Measurements from ENCODE around the gene FBL.

Gene FBL

DNA sequence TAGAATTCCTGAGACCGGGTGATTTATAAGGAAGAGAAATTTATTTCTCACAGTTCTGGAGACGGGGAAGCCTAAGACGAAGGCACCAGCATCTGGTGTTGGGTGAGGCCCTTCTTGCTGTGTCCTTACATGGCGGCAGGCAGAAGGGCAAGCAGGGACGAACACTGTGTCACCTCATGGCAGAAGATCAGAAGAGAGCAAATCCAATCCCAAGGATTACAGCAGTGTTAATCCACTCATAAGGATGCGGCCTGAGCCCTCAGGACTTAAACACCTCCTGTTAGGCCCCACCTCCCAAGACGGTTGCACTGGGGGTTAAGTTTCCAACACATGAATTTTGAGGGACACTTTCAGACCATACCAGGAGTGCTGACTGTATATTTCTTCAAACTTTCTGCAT, 6.7 kb upstream of the FBL start:
- DNase-seq, result no peak
- H3K9me3 ChIP-seq, result no peaks in the 10 kb centered on the region
- H3K27ac ChIP-seq, result no peak overlapping the region
- intact Hi-C loops (cut with DNase I; ENCODE audit: low total_unique reads), result no loop called here
- no peak overlapping the region for H3K4me3 ChIP-seq
- H3K4me1 ChIP-seq, result peaks cover 0 to 6% (median 0%) of the 10 kb centered on the region in 4 donors
- TF ChIP-seq, protein P1, sequence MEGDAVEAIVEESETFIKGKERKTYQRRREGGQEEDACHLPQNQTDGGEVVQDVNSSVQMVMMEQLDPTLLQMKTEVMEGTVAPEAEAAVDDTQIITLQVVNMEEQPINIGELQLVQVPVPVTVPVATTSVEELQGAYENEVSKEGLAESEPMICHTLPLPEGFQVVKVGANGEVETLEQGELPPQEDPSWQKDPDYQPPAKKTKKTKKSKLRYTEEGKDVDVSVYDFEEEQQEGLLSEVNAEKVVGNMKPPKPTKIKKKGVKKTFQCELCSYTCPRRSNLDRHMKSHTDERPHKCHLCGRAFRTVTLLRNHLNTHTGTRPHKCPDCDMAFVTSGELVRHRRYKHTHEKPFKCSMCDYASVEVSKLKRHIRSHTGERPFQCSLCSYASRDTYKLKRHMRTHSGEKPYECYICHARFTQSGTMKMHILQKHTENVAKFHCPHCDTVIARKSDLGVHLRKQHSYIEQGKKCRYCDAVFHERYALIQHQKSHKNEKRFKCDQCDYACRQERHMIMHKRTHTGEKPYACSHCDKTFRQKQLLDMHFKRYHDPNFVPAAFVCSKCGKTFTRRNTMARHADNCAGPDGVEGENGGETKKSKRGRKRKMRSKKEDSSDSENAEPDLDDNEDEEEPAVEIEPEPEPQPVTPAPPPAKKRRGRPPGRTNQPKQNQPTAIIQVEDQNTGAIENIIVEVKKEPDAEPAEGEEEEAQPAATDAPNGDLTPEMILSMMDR (IDR thresholded peaks at IDR 0.05), result no peak
- H3K27me3 ChIP-seq, result no peaks in the 10 kb centered on the region
- no peaks in the 10 kb centered on the region for H3K36me3 ChIP-seq

DNA sequence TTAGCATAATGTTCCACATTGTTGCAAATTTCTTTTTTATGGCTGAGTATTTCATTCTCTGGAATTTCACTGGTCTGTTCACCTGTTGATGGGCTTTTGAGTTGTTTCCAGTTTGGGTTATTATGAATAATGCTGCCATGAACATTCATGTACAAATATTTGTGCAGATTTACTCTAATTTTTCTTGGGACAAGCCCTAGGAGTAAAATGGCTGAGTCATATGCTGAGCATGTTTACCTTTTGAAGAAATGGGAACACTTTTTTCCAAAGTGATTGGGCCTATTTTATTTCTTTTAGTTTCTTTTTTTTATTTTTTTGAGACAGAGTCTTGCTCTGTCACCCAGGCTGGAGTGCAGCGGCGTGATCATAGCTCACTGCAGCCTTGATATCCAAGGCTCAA, 4.7 kb upstream of the FBL start:
- peak overlapping the region in 1 of 2 donors; percentile 34 for H3K27ac ChIP-seq
- TF ChIP-seq, protein P1 (IDR thresholded peaks at IDR 0.05), result no peak
- intact Hi-C loops (cut with DNase I; ENCODE audit: low total_unique reads), result no loop called here
- no peak overlapping the region for H3K4me3 ChIP-seq
- peaks cover 0 to 14% (median 3%) of the 10 kb centered on the region in 4 donors for H3K4me1 ChIP-seq
- no peak for DNase-seq
- H3K36me3 ChIP-seq, result no peaks in the 10 kb centered on the region
- no peaks in the 10 kb centered on the region for H3K27me3 ChIP-seq
- no peaks in the 10 kb centered on the region for H3K9me3 ChIP-seq

DNA sequence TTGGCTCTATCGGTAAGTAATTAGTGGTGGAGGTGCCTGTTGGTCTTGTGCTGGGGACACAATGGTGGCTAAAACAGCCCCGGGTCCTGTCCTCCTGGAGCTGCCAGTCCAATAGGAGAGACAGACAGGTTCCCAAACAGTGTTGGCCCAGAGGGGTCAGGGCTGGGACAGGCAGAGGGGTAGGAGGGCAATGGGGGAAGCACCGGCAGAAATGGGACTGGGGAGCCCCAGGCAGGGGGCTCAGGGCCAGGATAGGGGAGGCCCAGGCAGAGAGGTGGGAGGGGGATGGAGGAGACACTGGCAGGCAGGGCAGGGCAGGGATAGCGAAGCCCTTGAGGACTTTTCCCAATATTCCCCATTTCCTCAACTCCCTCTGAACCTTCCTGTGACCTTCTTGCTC, 2.2 kb upstream of the FBL start:
- intact Hi-C loops (cut with DNase I; ENCODE audit: low total_unique reads), result loop anchor here (5.0 kb wide), 1 partner anchor 124 kb away; the partner anchor contains the start of gene PSMC4
- H3K27me3 ChIP-seq, result no peaks in the 10 kb centered on the region
- no peak overlapping the region for H3K27ac ChIP-seq
- TF ChIP-seq, protein P1 (IDR thresholded peaks at IDR 0.05), result no peak
- no peaks in the 10 kb centered on the region for H3K9me3 ChIP-seq
- no peak for DNase-seq
- H3K4me3 ChIP-seq, result no peak overlapping the region
- H3K36me3 ChIP-seq, result no peaks in the 10 kb centered on the region
- H3K4me1 ChIP-seq, result peaks cover 0 to 38% (median 21%) of the 10 kb centered on the region in 4 donors

DNA sequence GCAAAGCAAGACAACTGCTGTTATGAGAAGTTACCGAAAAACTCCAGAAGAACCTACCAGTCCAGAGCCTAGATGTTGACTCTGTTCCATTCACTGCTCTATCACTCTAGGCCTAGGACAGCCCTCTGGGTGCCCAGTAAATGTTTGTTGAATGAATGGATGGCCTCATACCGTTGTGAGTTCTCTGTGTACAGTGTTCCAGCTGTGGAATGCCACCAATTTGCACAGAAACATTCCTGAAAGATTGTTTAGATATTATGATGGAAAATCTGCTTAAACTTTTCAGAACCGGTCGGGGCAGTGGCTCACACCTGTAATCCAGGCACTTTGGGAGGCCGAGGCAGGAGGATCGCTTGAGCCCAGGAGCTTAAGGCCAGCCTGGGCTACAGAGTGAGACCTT, 1.3 kb upstream of the FBL start:
- TF ChIP-seq, protein P1 (IDR thresholded peaks at IDR 0.05), result no peak
- no peak overlapping the region for H3K4me3 ChIP-seq
- intact Hi-C loops (cut with DNase I; ENCODE audit: low total_unique reads), result loop anchor here (5.0 kb wide), 1 partner anchor 125 kb away; the partner anchor contains the start of gene PSMC4
- H3K9me3 ChIP-seq, result no peaks in the 10 kb centered on the region
- no peak for DNase-seq
- no peak overlapping the region for H3K27ac ChIP-seq
- H3K36me3 ChIP-seq, result no peaks in the 10 kb centered on the region
- no peaks in the 10 kb centered on the region for H3K27me3 ChIP-seq
- H3K4me1 ChIP-seq, result peaks cover 0 to 47% (median 26%) of the 10 kb centered on the region in 4 donors

DNA sequence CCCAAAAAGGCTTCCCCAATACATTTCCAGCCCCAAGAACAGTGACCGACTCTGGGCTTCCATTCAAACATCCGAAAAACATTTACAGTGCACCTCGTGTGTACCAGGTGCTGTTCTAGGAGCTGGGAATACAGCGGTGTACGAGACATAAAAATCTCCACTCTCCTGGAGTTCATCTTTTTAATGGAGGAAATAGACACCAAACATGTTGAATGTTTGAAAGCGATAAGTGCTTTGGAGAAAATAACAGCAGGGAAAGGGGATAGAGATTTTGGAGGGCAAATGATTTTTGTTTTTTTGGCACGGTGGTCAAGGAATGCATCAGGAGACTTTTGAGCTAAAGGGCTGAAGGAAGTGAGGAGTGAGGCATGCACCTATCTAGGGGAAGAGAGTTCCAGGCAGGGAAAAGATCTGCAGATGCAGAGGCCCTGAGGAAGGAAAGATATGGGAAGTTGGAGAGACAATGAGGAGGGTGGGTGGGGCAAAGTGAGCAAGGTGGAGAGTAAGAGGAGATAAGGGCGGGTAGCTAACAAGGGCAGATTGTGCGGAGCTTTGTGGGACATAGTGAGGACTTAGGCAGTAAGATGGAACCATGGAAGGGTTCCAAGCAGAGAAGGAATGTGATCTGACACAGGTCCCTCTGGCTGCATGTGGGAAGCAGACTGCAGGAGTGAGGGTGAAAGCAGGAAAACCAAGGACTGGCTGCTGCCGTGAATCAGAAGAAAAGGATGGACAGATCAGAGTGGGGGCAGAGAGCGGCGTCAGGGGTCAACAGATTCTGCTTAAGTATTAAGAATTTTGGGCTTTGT, 703 bp upstream of the FBL start:
- H3K27me3 ChIP-seq, result no peaks in the 10 kb centered on the region
- intact Hi-C loops (cut with DNase I; ENCODE audit: low total_unique reads), result loop anchor here (5.0 kb wide), 1 partner anchor 125 kb away; the partner anchor contains the start of gene PSMC4
- H3K4me1 ChIP-seq, result peaks cover 0 to 53% (median 27%) of the 10 kb centered on the region in 4 donors
- H3K27ac ChIP-seq, result peak overlapping the region; percentile 81 to 91
- TF ChIP-seq, protein P1 (IDR thresholded peaks at IDR 0.05), result no peak
- no peaks in the 10 kb centered on the region for H3K36me3 ChIP-seq
- no peak for DNase-seq
- H3K4me3 ChIP-seq, result peak overlapping the region; percentile 81 to 93
- no peaks in the 10 kb centered on the region for H3K9me3 ChIP-seq

Data from tibial artery (tissue), 4 donors.